DOHH2 (cell line): ENCODE measurements around the gene LEAP2.

ENCODE experiments used
- CTCF ChIP-seq: fragments of 200-600 bp; sonication (generic); IDR thresholded peaks from one replicate; pipeline ENCODE4 v1.5.1; 2014; ENCODE audit warnings: antibody characterized with exemption, mild to moderate bottlenecking, low read depth, low read length; ENCODE audit not compliant: poor library complexity, severe bottlenecking
- EZH2phosphoT487 ChIP-seq: fragments of 200-600 bp; sonication (generic); IDR thresholded peaks from 2 replicates; pipeline ENCODE4 v1.6.1; 2017; ENCODE audit warnings: borderline replicate concordance, mild to moderate bottlenecking, antibody characterized with exemption, low read length, moderate library complexity, mixed read lengths

DNA sequence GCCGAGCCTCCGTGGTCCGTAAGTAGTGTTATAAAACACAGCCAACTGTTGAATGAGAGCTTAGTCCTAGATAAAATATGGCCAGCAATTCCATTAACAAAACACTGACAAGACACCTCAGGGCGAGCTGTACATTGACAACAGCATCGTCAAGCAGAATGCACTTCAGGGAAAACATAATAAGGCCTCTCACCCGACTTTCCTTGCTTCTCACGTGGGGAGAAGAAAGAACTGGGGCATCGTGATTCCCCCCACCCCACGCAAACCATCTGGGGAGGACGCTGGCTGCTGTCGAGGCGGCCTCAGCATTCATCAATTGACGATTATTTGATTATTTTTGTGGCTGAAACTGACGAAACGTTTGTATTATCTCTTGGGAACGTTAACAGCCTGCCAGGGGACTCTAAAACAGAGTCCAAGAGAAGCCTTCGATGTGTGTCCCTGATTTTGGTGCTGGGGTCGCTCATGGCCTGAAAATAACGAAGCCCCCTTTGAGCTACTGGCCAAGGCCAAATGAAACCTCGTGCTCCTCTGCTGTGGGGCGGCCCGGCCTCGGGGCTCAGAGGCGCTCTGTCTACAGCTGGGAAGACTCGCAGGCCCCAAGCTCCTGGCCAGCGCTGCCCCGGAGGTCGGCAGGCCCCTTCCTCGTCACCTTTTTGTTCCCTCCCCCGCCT is 7.7 kb upstream of the LEAP2 start:
- TF ChIP-seq CTCF (no peak), EZH2phosphoT487 (no peak)
